Activated naive CD8-positive, alpha-beta T cell (primary cell): ENCODE measurements around the gene POLR2A.

ENCODE experiments used
- H3K27ac Mint-ChIP-seq: one replicate; pipeline ENCODE4 v1.8.0; 2021; ENCODE audit warnings: mixed read lengths
- H3K27me3 Mint-ChIP-seq: one replicate; pipeline ENCODE4 v1.8.0; 2021; ENCODE audit warnings: mixed read lengths
- H3K36me3 Mint-ChIP-seq: one replicate; pipeline ENCODE4 v1.8.0; 2021; ENCODE audit warnings: mixed read lengths
- H3K4me1 Mint-ChIP-seq: one replicate; pipeline ENCODE4 v1.8.0; 2021; ENCODE audit warnings: low read depth, mixed read lengths
- H3K4me3 Mint-ChIP-seq: one replicate; pipeline ENCODE4 v1.8.0; 2021; ENCODE audit warnings: mild to moderate bottlenecking, mixed read lengths
- H3K9me3 Mint-ChIP-seq: one replicate; pipeline ENCODE4 v1.8.0; 2021; ENCODE audit warnings: low read depth, mixed read lengths

The POLR2A gene

DNA sequence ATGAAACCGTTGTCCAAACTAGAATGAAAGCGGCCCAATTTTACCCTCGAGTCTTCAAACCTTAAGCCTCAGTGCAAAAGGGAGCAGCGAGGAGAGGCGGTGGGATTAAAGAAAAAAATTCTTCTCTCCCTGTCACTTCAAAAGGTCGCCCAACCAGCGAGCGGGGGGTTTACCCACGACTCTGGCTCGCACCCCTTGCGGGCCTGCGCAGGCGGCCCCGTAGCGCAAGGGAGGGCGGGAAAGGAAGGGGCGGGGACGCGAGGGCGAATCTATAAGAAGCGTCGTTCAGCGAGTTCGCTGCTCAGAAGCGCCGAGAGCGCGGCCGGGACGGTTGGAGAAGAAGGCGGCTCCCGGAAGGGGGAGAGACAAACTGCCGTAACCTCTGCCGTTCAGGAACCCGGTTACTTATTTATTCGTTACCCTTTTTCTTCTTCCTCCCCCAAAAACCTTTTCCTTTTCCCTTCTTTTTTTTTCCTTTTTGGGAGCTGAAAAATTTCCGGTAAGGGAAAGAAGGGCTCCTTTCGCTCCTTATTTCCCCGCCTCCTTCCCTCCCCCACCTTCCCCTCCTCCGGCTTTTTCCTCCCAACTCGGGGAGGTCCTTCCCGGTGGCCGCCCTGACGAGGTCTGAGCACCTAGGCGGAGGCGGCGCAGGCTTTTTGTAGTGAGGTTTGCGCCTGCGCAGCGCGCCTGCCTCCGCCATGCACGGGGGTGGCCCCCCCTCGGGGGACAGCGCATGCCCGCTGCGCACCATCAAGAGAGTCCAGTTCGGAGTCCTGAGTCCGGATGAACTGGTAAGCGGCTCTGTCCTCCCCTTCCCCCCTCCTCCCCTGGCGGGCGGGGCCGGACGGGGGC lies at the start of gene POLR2A:
TSS of gene POLR2A (plus strand) at position 300 of the 852 bp plus-strand sequence.
- peak within 1 kb of the TSS; percentile 98 for H3K4me3 Mint-ChIP-seq

DNA sequence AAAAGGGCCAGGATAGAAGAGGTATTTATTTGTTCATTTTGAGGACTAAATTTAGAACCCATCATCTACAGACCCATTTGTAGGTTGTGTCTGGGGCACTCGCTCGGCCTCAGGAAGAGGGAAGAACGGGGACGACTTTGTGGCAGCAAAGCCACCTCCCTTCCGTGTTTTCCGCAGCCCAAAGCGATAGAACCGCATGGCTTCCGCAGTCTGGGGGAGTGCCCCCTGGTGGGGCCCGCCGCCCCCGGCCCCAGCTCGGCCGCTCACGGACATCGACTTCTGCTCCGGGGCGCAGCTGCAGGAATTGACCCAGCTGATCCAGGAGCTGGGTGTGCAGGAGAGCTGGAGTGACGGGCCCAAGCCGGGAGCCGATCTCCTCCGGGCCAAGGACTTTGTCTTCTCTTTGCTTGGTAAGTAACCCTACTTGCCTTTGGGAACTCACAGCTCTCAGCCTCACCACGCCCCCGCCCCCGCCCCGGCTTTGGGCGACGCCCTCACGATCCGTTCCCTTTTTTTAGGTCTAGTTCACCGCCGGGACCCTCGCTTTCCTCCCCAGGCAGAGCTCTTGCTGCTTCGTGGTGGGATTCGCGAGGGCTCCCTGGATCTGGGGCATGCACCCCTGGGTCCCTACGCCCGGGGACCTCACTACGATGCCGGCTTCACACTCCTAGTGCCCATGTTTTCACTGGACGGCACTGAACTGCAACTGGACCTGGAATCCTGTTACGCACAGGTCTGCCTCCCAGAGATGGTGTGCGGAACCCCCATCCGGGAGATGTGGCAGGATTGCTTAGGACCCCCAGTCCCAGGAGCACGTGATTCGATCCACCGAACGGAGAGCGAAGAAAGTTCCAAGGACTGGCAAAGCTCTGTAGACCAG lies 48.2 kb upstream of the POLR2A start:
- H3K36me3 Mint-ChIP-seq, result no peaks in the 10 kb centered on the region
- H3K27ac Mint-ChIP-seq, result peak overlapping the region; percentile 92
- H3K27me3 Mint-ChIP-seq, result peaks cover 5% of the 10 kb centered on the region
- H3K4me3 Mint-ChIP-seq, result peak overlapping the region; percentile 94
- H3K9me3 Mint-ChIP-seq, result no peaks in the 10 kb centered on the region
- peaks cover 37% of the 10 kb centered on the region for H3K4me1 Mint-ChIP-seq

More for the DNA sequence above, at the start of gene POLR2A:
- Mint-ChIP-seq H3K36me3 (peaks cover 9% of the 10 kb centered on the region), H3K27ac (peak within 1 kb of the TSS; percentile 100), H3K4me1 (peaks cover 68% of the 10 kb centered on the region), H3K9me3 (no peaks in the 10 kb centered on the region), H3K27me3 (no peaks in the 10 kb centered on the region)

DNA sequence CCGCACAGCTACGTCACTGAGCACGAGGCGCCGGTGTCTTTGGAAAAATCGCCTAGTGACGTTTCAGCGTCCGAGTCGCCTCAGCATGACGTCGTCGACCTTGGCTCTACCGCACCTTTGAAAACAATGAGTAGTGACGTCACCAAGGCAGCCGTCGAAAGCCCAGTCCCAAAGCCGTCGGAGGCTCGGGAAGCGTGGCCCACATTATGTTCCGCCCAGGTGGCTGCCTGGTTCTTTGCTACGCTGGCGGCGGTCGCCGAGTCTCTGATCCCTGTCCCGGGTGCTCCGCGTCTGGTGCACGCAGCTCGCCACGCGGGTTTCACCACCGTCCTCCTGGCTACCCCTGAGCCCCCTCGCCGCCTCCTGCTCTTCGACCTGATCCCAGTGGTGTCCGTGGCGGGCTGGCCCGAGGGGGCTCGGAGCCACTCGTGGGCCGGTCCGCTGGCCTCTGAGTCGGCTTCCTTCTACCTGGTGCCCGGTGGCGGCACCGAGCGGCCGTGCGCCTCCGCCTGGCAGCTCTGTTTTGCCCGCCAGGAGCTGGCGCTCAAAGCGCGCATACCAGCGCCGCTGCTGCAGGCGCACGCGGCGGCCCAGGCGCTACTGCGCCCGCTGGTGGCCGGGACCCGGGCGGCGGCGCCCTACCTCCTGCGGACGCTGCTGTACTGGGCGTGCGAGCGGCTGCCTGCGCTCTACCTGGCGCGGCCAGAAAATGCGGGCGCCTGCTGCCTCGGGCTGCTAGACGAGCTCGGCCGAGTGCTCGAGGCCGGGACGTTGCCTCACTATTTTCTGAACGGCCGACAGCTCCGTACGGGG lies 47.4 kb upstream of the POLR2A start:
- Mint-ChIP-seq H3K9me3 (no peaks in the 10 kb centered on the region), H3K4me1 (peaks cover 37% of the 10 kb centered on the region), H3K36me3 (no peaks in the 10 kb centered on the region), H3K4me3 (peak overlapping the region; percentile 94), H3K27ac (peak overlapping the region; percentile 92), H3K27me3 (peaks cover 5% of the 10 kb centered on the region)

DNA sequence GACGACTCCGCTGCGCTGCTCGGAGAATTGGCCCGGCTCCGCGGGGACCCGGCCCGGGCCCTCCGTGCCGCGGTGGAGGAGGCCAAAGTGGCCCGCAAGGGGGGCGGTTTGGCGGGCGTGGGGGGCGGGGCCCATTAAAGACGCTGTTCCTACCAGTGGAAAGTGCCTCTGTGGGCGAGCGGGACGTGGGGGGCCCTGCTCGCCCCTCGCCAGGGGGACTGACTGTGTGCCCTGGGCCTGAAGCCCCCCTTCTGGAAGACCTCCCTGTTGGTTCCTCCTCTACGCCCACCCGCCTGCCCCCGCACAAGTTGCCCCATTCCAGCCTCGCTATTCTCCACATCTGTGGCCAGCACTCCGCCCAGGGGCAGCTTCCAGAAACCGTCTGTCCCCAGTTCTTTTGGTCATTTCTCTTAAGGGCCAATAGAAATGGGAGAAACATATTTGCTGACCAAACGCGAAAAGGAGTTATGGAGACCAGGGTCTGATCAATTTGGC lies 46.8 kb upstream of the POLR2A start:
- Mint-ChIP-seq H3K4me3 (peak overlapping the region; percentile 83), H3K36me3 (no peaks in the 10 kb centered on the region), H3K27ac (peak overlapping the region; percentile 41), H3K27me3 (peaks cover 6% of the 10 kb centered on the region), H3K9me3 (no peaks in the 10 kb centered on the region), H3K4me1 (peaks cover 37% of the 10 kb centered on the region)

DNA sequence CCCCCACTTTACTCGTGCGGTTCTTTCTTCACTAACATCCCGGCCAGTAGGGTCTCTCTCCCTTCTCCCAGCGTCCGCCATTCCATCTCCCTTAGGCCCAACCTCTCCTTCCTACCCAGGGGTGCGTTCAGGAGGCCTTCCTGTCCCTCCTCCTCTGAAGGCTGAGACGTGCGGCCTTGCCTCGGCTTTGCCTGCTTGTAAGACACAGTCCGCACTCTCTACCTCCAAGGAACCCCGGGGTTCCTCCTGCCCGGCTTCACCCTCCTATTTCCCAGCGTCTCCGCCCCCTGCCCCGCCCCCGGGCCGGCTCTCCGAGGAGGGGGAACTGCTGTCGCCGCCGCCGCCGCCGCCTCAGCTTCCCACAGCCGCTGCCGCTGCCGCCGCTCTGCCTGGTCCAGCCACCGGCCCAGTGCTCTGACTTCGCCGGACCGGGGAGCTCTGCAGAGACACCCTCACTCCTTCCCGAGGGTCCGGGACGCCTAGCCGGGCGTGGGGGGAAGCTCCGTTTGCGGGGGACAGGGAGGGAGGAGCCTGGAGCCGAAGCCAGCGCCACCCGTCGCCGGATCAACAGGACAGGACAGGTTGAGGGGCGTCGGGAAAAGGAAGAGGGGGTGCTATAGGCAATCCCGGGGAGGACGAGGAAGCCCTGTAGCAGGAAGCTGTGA lies 46.1 kb upstream of the POLR2A start:
- H3K4me3 Mint-ChIP-seq, result peak overlapping the region; percentile 83
- H3K4me1 Mint-ChIP-seq, result peaks cover 37% of the 10 kb centered on the region
- peak overlapping the region; percentile 41 for H3K27ac Mint-ChIP-seq
- no peaks in the 10 kb centered on the region for H3K36me3 Mint-ChIP-seq
- peaks cover 7% of the 10 kb centered on the region for H3K27me3 Mint-ChIP-seq
- H3K9me3 Mint-ChIP-seq, result no peaks in the 10 kb centered on the region

DNA sequence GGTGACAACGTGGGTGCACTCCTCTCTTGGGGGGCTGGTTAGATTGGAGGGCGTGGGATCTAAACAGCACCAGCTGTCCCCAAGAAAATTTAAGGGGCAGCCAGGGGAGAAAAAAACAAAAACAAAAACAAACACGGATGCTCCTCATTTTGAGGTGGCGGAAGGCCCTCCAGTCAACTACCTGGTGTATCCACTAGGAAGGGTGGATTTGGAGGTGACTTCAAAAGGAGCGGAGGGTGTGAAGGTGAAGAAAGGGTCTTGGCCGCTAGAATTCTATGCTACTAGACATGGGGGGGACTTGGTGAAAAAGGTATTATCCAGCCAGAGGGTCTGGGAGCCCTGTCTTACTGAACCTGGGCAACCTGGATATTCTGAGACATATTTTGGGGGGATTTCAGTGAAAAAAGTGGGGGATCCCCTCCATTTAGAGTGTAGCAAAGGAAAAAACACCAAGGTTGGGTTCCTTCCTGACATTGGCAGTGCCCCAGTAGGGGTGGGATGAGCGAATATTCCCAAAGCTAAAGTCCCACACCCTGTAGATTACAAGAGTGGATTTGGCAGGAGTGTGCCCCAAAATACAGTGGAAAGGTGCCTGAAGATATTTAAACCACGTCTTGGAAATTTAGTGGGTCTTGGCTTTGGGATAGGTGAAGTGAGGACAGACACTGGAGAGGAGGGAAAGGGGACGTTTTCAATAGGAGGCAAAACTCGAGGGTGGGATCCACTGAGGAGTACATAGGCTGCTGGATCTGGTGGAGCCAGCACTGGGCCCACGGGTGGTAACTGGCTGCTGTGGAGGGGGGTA lies 45.3 kb upstream of the POLR2A start:
- Mint-ChIP-seq H3K4me1 (peaks cover 37% of the 10 kb centered on the region), H3K9me3 (no peaks in the 10 kb centered on the region), H3K27me3 (peaks cover 9% of the 10 kb centered on the region), H3K36me3 (no peaks in the 10 kb centered on the region), H3K27ac (peak overlapping the region; percentile 34), H3K4me3 (peak overlapping the region; percentile 83)

DNA sequence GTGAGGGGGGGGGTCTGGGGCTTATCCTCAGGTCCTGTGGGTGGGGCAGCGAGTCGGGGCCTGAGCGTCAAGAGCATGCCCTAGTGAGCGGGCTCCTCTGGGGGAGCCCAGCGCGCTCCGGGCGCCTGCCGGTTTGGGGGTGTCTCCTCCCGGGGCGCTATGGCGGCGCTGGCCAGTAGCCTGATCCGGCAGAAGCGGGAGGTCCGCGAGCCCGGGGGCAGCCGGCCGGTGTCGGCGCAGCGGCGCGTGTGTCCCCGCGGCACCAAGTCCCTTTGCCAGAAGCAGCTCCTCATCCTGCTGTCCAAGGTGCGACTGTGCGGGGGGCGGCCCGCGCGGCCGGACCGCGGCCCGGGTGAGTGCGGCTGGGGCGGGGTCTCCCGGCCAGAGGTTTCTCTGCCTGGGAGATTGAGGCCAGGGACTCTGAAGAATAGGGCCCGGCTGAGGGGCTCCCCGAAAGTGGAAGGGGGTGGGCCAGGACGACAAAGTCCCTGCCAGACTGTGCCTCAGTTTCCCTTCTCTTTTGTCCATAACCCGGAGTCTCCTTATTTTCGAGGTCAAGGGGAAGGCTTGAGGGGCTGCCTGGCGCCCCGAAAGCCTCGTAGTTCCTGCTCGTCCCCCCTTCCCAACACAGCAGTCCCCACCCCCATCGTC lies 44.6 kb upstream of the POLR2A start, which contains the start of gene FGF11:
TSS of gene FGF11 (plus strand) at position 51 of the 651 bp plus-strand sequence. CDS start at position 160, 109 bp downstream.
- H3K4me1 Mint-ChIP-seq, result peaks cover 37% of the 10 kb centered on the region
- peak within 1 kb of the TSS; percentile 84 for H3K4me3 Mint-ChIP-seq
- H3K9me3 Mint-ChIP-seq, result no peaks in the 10 kb centered on the region
- peak within 1 kb of the TSS; percentile 34 for H3K27ac Mint-ChIP-seq
- no peaks in the 10 kb centered on the region for H3K36me3 Mint-ChIP-seq
- peaks cover 11% of the 10 kb centered on the region for H3K27me3 Mint-ChIP-seq

DNA sequence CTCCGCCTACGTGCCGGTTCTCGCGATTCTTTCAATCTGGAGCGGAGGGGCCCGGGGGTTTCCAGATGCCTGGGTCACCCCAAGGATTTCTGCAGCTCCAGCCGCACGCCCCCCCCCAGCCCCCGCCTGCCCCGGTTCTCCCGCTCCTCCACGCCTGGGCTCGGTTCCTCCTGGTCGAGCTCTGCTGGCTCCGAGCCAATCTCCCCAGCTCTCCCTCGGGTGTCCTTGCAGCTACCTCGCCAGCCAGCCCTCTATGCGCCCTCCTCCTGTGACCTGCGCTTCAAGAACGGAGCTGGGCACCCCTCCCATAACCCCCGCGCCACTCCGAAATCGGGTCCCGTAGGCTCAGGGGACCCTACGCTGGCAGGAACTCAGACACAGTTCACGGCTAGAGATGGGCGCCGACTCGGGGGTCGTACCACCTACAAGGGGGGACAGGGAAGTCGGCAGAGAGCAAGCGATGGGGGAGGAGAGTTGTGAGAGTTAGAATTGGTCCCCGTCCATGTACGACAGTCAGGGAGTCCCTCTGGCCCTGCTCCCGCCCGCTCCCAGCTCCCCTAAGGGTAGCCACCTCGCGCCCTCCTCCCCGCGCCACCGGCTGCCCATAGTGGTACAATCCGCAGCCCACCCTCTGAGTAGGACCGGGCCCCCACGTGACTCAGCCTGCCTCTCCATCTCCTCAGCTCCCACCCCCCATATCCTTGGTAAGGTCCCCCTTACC lies 43.9 kb upstream of the POLR2A start:
- Mint-ChIP-seq H3K27ac (no peak overlapping the region), H3K27me3 (peaks cover 11% of the 10 kb centered on the region), H3K4me3 (peak overlapping the region; percentile 84), H3K4me1 (peaks cover 38% of the 10 kb centered on the region), H3K9me3 (no peaks in the 10 kb centered on the region), H3K36me3 (no peaks in the 10 kb centered on the region)

DNA sequence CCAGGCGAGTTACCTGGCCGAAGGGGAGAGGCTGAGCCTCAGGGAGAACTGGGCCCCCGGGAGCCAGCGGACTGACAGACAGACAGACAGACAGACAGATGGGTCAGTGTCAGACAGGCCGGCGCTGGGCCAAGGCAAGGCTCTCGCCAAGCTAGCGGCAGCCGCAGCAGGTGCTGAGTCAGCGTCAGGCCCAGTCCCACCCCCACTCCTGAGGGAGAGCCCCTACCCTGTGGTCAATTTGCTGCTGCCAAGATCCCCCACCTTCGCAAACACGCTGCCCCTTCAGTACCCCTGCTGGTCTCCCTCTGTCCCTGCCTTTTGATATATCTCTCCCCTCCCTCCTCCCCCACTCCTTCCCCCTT lies 43.4 kb upstream of the POLR2A start:
- Mint-ChIP-seq H3K4me3 (peak overlapping the region; percentile 84), H3K36me3 (no peaks in the 10 kb centered on the region), H3K4me1 (peaks cover 39% of the 10 kb centered on the region), H3K27me3 (peaks cover 14% of the 10 kb centered on the region), H3K27ac (no peak overlapping the region), H3K9me3 (no peaks in the 10 kb centered on the region)

DNA sequence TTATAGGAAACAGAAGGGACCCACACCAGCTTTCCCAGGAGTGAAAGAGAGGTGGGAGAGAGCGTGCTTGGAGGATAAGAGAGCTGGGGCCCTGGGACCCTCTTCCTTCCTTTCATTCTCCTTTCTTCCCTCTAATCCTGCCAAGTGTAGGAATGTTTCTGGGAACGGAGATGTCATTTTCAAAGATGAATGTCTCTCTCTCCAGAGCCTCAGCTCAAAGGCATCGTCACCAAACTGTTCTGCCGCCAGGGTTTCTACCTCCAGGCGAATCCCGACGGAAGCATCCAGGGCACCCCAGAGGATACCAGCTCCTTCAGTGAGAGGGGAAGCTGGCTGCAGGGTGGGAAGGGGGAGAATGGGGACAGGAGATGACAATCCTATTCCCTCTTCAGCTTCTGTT lies 42.9 kb upstream of the POLR2A start:
- Mint-ChIP-seq H3K4me1 (peaks cover 39% of the 10 kb centered on the region), H3K4me3 (no peak overlapping the region), H3K36me3 (no peaks in the 10 kb centered on the region), H3K9me3 (no peaks in the 10 kb centered on the region), H3K27ac (no peak overlapping the region), H3K27me3 (peaks cover 16% of the 10 kb centered on the region)

DNA sequence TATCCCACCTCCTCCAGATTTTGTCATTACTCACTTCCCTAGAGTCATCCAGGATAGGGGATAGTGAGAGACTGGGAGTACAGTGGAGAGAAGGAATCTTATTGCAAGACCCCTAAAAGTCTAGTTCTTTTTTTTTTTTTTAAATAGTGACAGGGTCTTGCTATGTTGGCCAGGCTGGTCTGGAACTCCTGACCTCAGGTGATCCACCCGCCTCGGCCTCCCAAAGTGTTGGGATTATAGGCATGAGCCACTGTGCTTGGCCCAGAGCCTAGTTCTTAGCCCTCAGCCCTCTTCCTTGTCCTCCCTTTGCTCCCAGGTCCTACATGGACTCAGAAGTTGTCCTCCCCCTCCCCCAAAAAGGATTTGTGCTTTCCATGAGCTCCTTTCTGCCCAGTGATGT lies 42.0 kb upstream of the POLR2A start:
- H3K9me3 Mint-ChIP-seq, result no peaks in the 10 kb centered on the region
- H3K4me1 Mint-ChIP-seq, result peaks cover 37% of the 10 kb centered on the region
- H3K36me3 Mint-ChIP-seq, result no peaks in the 10 kb centered on the region
- no peak overlapping the region for H3K27ac Mint-ChIP-seq
- peaks cover 16% of the 10 kb centered on the region for H3K27me3 Mint-ChIP-seq
- no peak overlapping the region for H3K4me3 Mint-ChIP-seq
